ENCODE measurements around the gene FYTTD1.
"Not testable (repeated sequence)": the region's sequence is repeated elsewhere in the genome, so short reads cannot be mapped to it uniquely, and the experiment has no call there.

The FYTTD1 gene, protein sequence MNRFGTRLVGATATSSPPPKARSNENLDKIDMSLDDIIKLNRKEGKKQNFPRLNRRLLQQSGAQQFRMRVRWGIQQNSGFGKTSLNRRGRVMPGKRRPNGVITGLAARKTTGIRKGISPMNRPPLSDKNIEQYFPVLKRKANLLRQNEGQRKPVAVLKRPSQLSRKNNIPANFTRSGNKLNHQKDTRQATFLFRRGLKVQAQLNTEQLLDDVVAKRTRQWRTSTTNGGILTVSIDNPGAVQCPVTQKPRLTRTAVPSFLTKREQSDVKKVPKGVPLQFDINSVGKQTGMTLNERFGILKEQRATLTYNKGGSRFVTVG

GRCh38 chr3:197749601-197750395 lies at the start of gene FYTTD1:
TSS of gene FYTTD1 (plus strand) at chr3:197749883. CDS start at chr3:197749972, 89 bp downstream.
- peak; percentile 83 to 87 for DNase-seq

GRCh38 chr3:197700095-197700494 lies 49.6 kb upstream of the FYTTD1 start:
- no peak for DNase-seq

DNA sequence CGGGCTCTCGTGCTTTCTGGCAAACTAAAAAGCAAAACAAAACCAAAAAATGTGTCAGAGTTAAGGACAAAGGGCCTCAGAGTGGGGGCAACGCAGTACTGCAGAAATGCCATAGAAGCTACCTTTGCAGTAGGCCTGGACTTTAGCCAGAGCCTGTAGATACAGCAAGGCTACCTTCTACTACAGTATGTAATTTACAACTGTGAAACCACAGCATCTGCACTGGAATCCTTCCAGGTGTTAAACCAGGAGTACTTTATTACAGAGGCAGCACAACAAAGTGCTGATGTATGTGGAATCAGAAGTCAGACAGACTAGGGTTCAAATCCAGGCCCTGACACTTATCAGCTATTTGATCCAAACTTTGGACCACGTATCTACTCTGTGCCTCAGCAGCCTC lies 47.8 kb upstream of the FYTTD1 start:
- DNase-seq = no peak

DNA sequence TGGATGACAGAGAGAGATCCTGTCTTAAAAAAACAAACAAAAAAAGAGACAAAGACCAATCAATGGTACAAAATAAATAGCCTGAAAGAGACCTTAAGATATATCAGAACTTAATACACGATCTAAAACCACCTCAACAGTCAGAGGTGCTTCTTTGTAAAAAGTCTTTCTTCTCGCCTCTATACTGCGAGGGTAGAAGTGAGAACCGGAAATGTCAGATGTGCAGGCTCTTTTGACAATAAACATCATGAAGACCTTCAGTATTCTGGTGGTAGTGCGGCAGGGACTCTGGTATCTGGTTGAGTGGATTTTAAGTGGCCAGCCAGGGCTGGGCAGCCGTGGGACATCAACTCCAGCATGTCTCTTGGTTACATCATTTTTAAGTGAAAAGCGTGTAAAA lies 43.0 kb upstream of the FYTTD1 start:
- DNase-seq = no peak

DNA sequence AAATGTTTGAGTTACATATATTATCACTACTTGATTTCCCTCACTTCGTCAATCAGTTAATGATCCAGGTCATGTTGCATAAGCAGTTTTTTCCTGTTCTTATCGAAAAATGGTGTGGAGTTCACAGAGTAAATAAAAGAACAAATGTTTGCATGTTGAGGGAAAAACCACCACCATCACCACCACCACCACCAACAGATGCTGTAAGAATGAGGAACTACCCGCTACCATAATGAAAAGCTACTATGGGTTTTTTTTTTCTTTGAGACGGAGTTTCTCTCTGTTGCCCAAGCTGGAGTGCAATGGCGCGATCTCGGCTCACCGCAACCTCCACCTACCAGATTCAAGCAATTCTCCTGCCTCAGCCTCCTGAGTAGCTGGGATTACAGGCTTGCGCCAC lies 40.5 kb upstream of the FYTTD1 start:
- DNase-seq = no peak

- DNase-seq = not testable (repeated sequence)
These were observed 38.7 kb upstream of the FYTTD1 start for GRCh38 chr3:197710965-197711364.

- DNase-seq = peak; percentile 84 to 90
These were observed 37.5 kb upstream of the FYTTD1 start for GRCh38 chr3:197711973-197712707.

DNA sequence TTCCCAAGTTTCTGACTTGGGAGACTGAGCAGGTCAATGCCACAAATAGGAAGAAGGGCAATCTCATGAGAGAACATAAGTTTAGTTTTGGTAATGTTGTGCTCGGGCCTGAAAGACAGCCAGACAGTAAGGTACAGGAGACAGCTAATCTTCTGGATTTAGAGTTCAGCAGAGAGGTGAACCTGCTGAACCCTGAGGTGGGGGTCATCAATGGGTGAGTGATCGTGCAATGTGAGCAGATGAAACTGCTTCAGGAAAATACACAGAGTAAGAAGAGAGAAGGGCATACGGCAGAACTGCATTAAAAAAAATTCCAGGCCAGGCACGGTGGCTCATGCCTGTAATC lies 36.2 kb upstream of the FYTTD1 start:
- no peak for DNase-seq

DNA sequence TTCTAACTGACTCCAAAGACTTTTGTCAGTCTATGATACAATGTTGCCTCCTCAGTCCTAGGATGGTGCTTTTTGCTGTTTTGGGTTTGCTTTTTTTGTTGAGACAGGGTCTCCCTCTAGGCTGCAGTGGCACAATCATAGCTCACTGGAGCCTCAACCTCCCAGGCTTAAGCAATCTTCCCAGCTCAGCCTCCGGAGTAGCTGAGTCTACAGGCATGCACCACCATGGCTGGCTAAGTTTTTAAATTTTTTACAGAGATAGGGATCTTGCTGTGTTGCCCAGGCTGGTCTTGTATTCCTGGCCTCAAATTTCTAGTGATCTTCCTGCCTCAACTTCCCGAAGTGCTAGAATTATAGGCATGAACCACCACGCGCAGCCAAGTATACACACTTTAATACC lies 35.4 kb upstream of the FYTTD1 start:
- DNase-seq = no peak

DNA sequence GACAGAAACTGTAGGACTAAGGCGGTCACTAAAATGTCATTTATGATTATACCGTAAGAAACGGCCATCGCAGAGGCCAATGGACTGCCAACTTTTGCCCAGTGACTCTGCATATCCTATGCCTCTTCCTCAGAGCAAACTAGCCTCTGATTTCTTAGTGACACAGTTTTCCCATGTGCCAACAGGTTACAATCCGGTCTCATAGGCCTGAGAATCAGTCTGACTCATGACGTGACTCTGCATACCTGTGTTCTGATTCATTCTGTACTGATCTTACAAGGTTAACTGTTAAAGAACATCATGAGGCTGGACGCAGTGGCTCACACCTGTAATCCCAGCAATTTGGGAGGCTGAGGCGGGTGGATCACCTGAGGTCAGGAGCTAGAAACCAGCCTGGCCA lies 30.8 kb upstream of the FYTTD1 start:
- DNase-seq = no peak

GRCh38 chr3:197720694-197721093 lies 29.0 kb upstream of the FYTTD1 start:
- no peak for DNase-seq

DNA sequence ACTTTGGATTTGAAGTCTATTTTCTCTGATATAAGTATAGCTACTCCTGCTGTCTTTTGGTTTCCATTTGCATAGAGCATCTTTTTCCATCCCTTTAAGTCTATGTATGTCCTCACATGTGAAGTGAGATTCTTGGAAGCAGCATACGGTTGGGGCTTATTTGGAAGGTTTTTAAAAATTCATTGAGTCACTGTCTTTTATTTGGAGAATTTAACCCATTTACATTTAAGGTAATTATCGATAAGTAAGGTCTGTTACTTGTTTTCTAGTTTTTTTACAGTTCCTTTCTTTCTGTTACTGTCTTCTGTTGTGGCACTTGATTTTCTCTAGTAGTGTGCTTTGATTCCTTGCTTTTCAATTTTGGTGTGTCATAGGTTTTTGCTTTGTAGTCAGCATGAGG lies 26.9 kb upstream of the FYTTD1 start:
- DNase-seq = no peak

DNA sequence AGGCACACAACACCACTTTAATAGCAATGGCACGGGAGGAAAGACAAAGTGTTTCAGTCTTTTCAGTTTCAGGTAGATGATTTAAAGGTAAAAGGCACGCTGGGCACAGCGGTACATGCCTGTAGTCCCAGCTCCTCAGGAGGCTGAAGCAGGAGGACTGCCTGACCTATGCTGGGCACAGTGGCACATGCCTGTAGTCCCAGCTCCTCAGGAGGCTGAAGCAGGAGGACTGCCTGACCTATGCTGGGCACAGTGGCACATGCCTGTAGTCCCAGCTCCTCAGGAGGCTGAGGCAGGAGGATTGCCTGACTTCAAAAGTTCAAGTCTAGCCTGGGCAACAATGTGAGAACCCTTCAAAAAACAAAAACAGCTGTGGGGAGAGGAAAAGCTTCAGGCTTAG lies 21.8 kb upstream of the FYTTD1 start:
- not testable (repeated sequence) for DNase-seq

DNA sequence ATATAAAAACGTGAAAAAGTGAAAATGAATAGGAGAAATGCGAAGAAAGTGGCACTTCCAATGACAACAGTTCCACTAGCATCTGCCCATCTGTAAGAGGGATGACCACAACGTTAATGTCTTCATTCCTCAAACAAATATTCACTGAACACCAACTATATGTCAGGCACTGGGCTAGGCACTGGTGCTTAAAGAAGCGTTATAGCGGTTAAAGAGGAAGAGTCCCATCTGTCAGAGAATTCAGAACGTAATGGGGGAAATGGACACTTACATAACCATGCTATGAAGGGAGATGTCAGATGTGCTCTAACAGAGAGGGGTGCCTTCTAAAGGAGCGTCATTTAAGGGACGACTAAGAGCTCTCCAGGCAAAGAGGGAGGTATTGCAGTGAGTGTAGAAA lies 21.2 kb upstream of the FYTTD1 start:
- no peak for DNase-seq

- no peak for DNase-seq
These were observed 19.5 kb upstream of the FYTTD1 start for GRCh38 chr3:197730200-197730599.

GRCh38 chr3:197730770-197731169 lies 18.9 kb upstream of the FYTTD1 start:
- not testable (repeated sequence) for DNase-seq

DNA sequence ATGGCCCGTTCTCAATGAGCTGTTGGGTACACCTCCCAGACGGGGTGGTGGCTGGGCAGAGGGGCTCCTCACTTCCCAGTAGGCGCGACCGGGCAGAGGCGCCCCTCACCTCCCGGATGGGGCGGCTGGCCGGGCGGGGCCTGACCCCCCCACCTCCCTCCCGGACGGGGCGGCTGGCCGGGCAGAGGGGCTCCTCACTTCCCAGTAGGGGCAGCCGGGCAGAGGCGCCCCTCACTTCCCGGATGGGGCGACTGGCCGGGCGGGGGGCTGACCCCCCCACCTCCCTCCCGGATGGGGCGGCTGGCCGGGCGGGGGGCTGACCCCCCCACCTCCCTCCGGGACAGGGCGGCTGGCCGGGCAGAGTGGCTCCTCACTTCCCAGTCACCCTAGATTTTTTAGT lies 18.2 kb upstream of the FYTTD1 start:
- DNase-seq = not testable (repeated sequence)

GRCh38 chr3:197733042-197733441 lies 16.6 kb upstream of the FYTTD1 start:
- no peak for DNase-seq

DNA sequence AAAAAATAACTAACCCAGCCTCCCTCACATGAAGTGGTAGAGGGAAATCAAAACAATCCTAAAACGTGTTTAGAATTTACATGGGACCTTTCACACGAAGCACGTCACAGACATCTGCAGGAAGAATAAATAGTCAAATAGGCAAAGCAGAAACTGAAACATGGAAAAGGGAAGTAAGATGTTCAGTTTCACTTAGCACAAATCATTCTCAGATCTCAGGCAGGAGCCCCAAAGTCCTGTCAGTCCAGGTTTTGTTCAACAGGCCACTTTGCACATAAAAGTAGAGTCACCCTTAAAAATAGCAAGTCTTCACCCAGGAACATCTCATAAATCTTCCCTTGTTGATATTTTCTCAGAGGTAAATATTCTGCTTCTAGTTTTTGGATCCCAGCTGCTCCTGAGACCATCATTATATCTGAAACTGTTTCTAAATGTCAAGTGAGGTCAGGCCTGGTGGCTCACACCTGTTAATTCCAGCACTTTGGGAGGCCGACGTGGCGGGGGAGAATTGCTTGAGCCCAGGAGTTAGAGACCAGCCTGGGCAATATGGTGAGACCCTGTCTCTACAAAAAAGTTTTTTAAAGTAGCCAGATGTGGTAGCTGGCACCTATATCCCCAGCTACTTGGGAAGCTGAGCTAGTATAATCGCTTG lies 14.9 kb upstream of the FYTTD1 start:
- no peak for DNase-seq

- DNase-seq = peak; percentile 66 to 73
These were observed 13.6 kb upstream of the FYTTD1 start for GRCh38 chr3:197736010-197736490.

DNA sequence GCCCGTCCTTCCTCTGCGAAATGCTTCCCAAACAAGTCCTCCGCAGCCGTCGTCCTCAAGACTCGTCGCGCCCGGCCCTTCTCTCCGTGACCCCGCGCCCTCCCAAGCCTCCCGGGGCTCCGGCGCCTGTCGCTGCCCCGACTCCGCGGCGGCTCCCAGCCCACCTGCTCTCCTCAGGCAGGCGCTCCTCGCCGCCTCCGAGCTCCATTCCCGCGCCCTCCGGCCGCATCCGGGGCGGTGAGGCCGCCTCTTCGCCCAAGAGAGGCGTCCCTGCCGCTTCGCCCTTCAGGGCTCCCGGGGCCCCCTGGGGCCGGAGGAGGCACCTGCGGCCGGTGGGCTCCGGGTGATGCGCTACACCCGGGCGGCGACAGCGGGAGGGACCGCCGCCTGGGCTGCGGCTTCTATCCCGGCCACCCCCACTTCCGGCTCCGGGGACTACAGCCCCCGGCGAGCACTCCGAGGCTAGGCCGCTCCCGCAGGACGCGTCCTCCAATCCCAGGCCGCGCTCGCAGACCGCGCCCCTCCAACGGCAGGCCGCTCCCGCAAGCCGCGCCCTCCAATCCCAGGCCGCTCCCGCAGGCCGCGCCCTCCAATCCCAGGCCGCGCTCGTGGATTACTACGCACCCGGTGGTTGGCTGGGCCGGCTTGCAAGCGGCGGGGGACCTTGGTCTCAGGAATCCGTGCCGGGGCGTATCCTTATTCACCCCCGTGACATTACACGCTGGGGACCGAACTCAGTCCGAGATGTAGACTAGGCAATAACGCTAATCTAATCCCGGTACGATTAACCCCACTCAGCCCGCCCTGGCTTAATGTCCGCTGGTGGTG lies 13.0 kb upstream of the FYTTD1 start, which contains the start of gene RUBCN:
RUBCN (minus strand) TSS at position 414 of the 828 bp plus-strand sequence; CDS start at position 229, 185 bp downstream.
- peak; percentile 93 to 95 for DNase-seq

DNA sequence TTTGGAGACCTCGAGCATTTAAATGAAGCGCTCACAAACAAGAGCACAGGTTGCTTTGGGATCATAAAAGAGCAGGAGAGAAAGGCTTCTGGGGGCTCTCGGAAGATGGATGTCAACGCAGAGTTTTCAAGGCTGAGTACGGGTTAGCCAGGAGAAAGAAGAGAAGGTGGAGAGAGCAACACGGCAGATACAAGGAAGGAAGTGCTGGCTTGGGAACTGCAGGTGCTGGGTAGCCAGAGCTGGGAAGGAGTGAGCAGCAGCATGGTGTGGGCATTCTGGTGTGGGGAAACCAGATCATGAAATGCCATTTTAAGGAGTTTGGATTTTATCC lies 12.4 kb upstream of the FYTTD1 start:
- no peak for DNase-seq
